H1 (cell line): ENCODE measurements around the gene TMEM86B. TPM values are rescaled to one million over a fixed set of nuclear protein-coding genes. Genes with fewer than 3 reads are reported as not detected.

Source experiments
- CTCF ChIA-PET: fragments of 300-600 bp; sonication (Branson Sonifier 250); formaldehyde crosslinking; loops from one replicate; lab custom pipeline; 2021; ENCODE audit not compliant: partially characterized antibody; lab: Charles Lee
- POLR2A ChIA-PET: fragments of 300-600 bp; sonication (Branson Sonifier 250); formaldehyde crosslinking; loops from one replicate; lab custom pipeline; 2021; ENCODE audit warnings: inconsistent platforms; ENCODE audit not compliant: partially characterized antibody; lab: Charles Lee
- DNase-seq, 2 experiments: peaks; one replicate each; pipeline versions ENCODE4 v3.0.0 to v3.0.0-alpha.2; 2010 to 2022; ENCODE audit warnings: low spot score in 2 of 2, low read depth in 1 of 2, mixed read lengths in 1 of 2
- FAIRE-seq: peaks from 2 replicates; lab custom pipeline; 2011; peaks lifted over from hg19 to GRCh38; lab: Jason Lieb, UNC
- H2AFZ ChIP-seq: 2 replicates; pipeline ENCODE4 v1.8.1; 2012; ENCODE audit warnings: low read length, inconsistent platforms
- H2AK5ac ChIP-seq: 2 replicates; pipeline ENCODE4 v1.6.1; 2013; ENCODE audit warnings: low read depth, low read length
- H2BK120ac ChIP-seq: replicated peaks from 2 replicates; pipeline ENCODE3; 2013; ENCODE audit warnings: low read depth, low read length, inconsistent platforms
- H2BK12ac ChIP-seq: 2 replicates; pipeline ENCODE4 v1.6.1; 2013; ENCODE audit warnings: low read depth, low read length
- H2BK15ac ChIP-seq: 2 replicates; pipeline ENCODE4 v1.6.1; 2013; ENCODE audit warnings: low read length
- H2BK20ac ChIP-seq: 2 replicates; pipeline ENCODE4 v1.6.1; 2013; ENCODE audit warnings: low read length
- H2BK5ac ChIP-seq: 2 replicates; pipeline ENCODE4 v1.6.1; 2013; ENCODE audit warnings: low read depth, low read length
- H3K14ac ChIP-seq: 2 replicates; pipeline ENCODE4 v1.6.1; 2013; ENCODE audit warnings: inconsistent platforms; ENCODE audit not compliant: insufficient read length
- H3K18ac ChIP-seq: 2 replicates; pipeline ENCODE4 v1.6.1; 2013; ENCODE audit warnings: low read length; ENCODE audit errors: extremely low read depth
- H3K23ac ChIP-seq: 2 replicates; pipeline ENCODE4 v1.6.1; 2013; ENCODE audit warnings: inconsistent platforms; ENCODE audit not compliant: insufficient read length
- H3K23me2 ChIP-seq: 2 replicates; pipeline ENCODE4 v1.6.1; 2013; ENCODE audit warnings: low read depth, low read length
- H3K27ac ChIP-seq: 2 replicates; pipeline ENCODE4 v1.6.1; 2011; ENCODE audit warnings: low read depth, low read length, inconsistent platforms
- H3K27me3 ChIP-seq, 4 experiments: replicated peaks in 1 of 4; 1 replicate in 1 of 4; 2 replicates in 3 of 4; pipeline versions ENCODE4 v1.6.1 to v1.8.1; 2011 to 2013; ENCODE audit warnings: low read length in 3 of 4, mild to moderate bottlenecking in 3 of 4, inconsistent platforms in 2 of 4, mixed read lengths in 2 of 4, moderate library complexity in 1 of 4; ENCODE audit not compliant: control insufficient read depth in 3 of 4, insufficient read depth in 3 of 4; ENCODE audit errors: extremely low read depth in 1 of 4
- H3K36me3 ChIP-seq, 4 experiments: 2 replicates each; pipeline versions ENCODE4 v1.6.1 to v1.8.1; 2011 to 2013; ENCODE audit warnings: mild to moderate bottlenecking in 4 of 4, low read length in 3 of 4, moderate library complexity in 2 of 4, control low read depth in 1 of 4, inconsistent platforms in 1 of 4; ENCODE audit not compliant: insufficient read depth in 4 of 4, control insufficient read depth in 2 of 4
- H3K4ac ChIP-seq: replicated peaks from 2 replicates; pipeline ENCODE3; 2013; ENCODE audit warnings: low read length, low read depth, mixed read lengths, inconsistent platforms; ENCODE audit not compliant: insufficient read length
- H3K4me1 ChIP-seq, 4 experiments: replicated peaks in 1 of 4; 1 replicate in 1 of 4; 2 replicates in 3 of 4; pipeline versions ENCODE4 v1.6.1 to v1.8.1; 2011 to 2013; ENCODE audit warnings: low read length in 3 of 4, inconsistent platforms in 2 of 4, mixed read lengths in 1 of 4; ENCODE audit not compliant: insufficient read depth in 4 of 4, control insufficient read depth in 3 of 4
- H3K4me2 ChIP-seq, 2 experiments: 2 replicates each; pipeline versions ENCODE4 v1.6.1 to v1.8.1; 2011 to 2013; ENCODE audit warnings: low read depth in 2 of 2, low read length in 2 of 2, control low read depth in 1 of 2, inconsistent platforms in 1 of 2, mild to moderate bottlenecking in 1 of 2; ENCODE audit not compliant: insufficient read depth in 1 of 2
- H3K4me3 ChIP-seq, 4 experiments: fragments of 200-600, 300-600 bp in 1 of 4; sonication (generic), shearing (Covaris generic), sonication (Bioruptor Twin) in 1 of 4; 2 replicates each; pipeline versions ENCODE4 v1.5.1 to v1.8.1; 2011 to 2016; ENCODE audit warnings: low read length in 4 of 4, low read depth in 3 of 4, control low read depth in 2 of 4, inconsistent platforms in 2 of 4, mild to moderate bottlenecking in 2 of 4, mixed read lengths in 1 of 4, moderate library complexity in 1 of 4; ENCODE audit not compliant: insufficient read depth in 2 of 4; ENCODE audit errors: extremely low read depth in 1 of 4
- H3K56ac ChIP-seq: replicated peaks from 2 replicates; pipeline ENCODE3; 2013; ENCODE audit warnings: low read depth, mild to moderate bottlenecking, mixed read lengths, low read length, inconsistent platforms; ENCODE audit not compliant: insufficient read length
- H3K79me1 ChIP-seq: 2 replicates; pipeline ENCODE4 v1.6.1; 2013; ENCODE audit warnings: low read depth, low read length, control low read depth
- H3K79me2 ChIP-seq, 2 experiments: 2 replicates each; pipeline versions ENCODE4 v1.6.1 to v1.8.1; 2012 to 2013; ENCODE audit warnings: low read length in 2 of 2, mild to moderate bottlenecking in 2 of 2, inconsistent platforms in 1 of 2; ENCODE audit not compliant: insufficient read depth in 2 of 2, control insufficient read depth in 1 of 2
- H3K9ac ChIP-seq, 4 experiments: replicated peaks in 1 of 4; 1 replicate in 1 of 4; 2 replicates in 3 of 4; pipeline versions ENCODE4 v1.6.1 to v1.8.1; 2011 to 2013; ENCODE audit warnings: low read depth in 3 of 4, low read length in 3 of 4, control low read depth in 2 of 4, mild to moderate bottlenecking in 2 of 4, moderate library complexity in 2 of 4, inconsistent platforms in 1 of 4; ENCODE audit errors: extremely low read depth in 1 of 4
- H3K9me3 ChIP-seq, 2 experiments: 2 replicates each; pipeline versions ENCODE4 v1.6.1 to v1.8.1; 2012 to 2013; ENCODE audit warnings: mild to moderate bottlenecking in 2 of 2, moderate library complexity in 2 of 2, control low read depth in 1 of 2, inconsistent platforms in 1 of 2, low read depth in 1 of 2, low read length in 1 of 2, mixed read lengths in 1 of 2; ENCODE audit not compliant: insufficient read depth in 2 of 2
- H4K20me1 ChIP-seq, 2 experiments: replicated peaks in 1 of 2; 2 replicates each; pipeline versions ENCODE3 to v1.8.1; 2011 to 2013; ENCODE audit warnings: inconsistent platforms in 2 of 2, low read length in 2 of 2, mild to moderate bottlenecking in 1 of 2; ENCODE audit not compliant: insufficient read depth in 2 of 2, control insufficient read depth in 1 of 2
- H4K5ac ChIP-seq: 2 replicates; pipeline ENCODE4 v1.6.1; 2013; ENCODE audit warnings: low read length, low read depth, mixed read lengths, inconsistent platforms; ENCODE audit not compliant: insufficient read length
- H4K8ac ChIP-seq: 2 replicates; pipeline ENCODE4 v1.8.0; 2013; ENCODE audit warnings: mild to moderate bottlenecking, moderate library complexity, low read length, inconsistent platforms; ENCODE audit not compliant: insufficient read depth; ENCODE audit errors: extremely low read depth
- H4K91ac ChIP-seq: replicated peaks from 2 replicates; pipeline ENCODE3; 2013; ENCODE audit warnings: low read length, mixed read lengths, inconsistent platforms; ENCODE audit not compliant: insufficient read length
- BCL11A ChIP-seq, 2 experiments: IDR thresholded peaks; one replicate each; pipeline ENCODE4 v1.6.1; 2011; ENCODE audit warnings: low read depth in 2 of 2, low read length in 2 of 2, mild to moderate bottlenecking in 2 of 2
- BRCA1 ChIP-seq: IDR thresholded peaks from 2 replicates; pipeline ENCODE4 v1.6.1; 2012; ENCODE audit warnings: low read depth, low read length, improper control_type of control experiment
- CBX5 ChIP-seq: fragments of 300-800, 300-1000 bp; sonication (generic); IDR thresholded peaks from 2 replicates; pipeline ENCODE4 v1.7.1; 2016; ENCODE audit warnings: antibody characterized with exemption, low read length, low read depth
- CREB1 ChIP-seq: IDR thresholded peaks from 2 replicates; pipeline ENCODE4 v1.6.1; 2012; ENCODE audit warnings: inconsistent platforms
- EP300 ChIP-seq, 2 experiments: IDR thresholded peaks; 1 replicate in 1 of 2; 2 replicates in 1 of 2; pipeline ENCODE4 v1.6.1; 2011 to 2012; ENCODE audit warnings: low read depth in 2 of 2, low read length in 2 of 2, mild to moderate bottlenecking in 2 of 2, borderline replicate concordance in 1 of 2, inconsistent platforms in 1 of 2, moderate library complexity in 1 of 2
- HDAC6 ChIP-seq: IDR thresholded peaks from one replicate; pipeline ENCODE4 v1.7.1; 2012; ENCODE audit warnings: low read depth, mild to moderate bottlenecking, inconsistent platforms, low read length, moderate library complexity
- RBBP5 ChIP-seq: IDR thresholded peaks from 2 replicates; pipeline ENCODE4 v1.7.1; 2012; ENCODE audit warnings: low read depth, mild to moderate bottlenecking, inconsistent platforms, low read length, moderate library complexity, borderline replicate concordance
- RNF2 ChIP-seq: fragments of 200-900, 300-1000 bp; sonication (generic); IDR thresholded peaks from 2 replicates; pipeline ENCODE4 v1.7.1; 2016; ENCODE audit warnings: borderline replicate concordance, low read depth, mild to moderate bottlenecking, antibody characterized with exemption, low read length; ENCODE audit not compliant: poor library complexity, severe bottlenecking; ENCODE audit errors: missing control alignments
- SP1 ChIP-seq: IDR thresholded peaks from 2 replicates; pipeline ENCODE4 v1.6.1; 2011; ENCODE audit warnings: low read depth, low read length
- TAF1 ChIP-seq: IDR thresholded peaks from 2 replicates; pipeline ENCODE4 v1.6.1; 2011; ENCODE audit warnings: mild to moderate bottlenecking, low read depth, low read length
- TCF12 ChIP-seq: IDR thresholded peaks from 2 replicates; pipeline ENCODE4 v1.6.1; 2011; ENCODE audit warnings: low read depth, mild to moderate bottlenecking, low read length
- ZNF274 ChIP-seq: IDR thresholded peaks from 2 replicates; pipeline ENCODE4 v1.7.0; 2012; ENCODE audit warnings: low read length, borderline replicate concordance; ENCODE audit errors: extremely low read depth
- WGBS, 2 experiments: shearing (Covaris generic) in 1 of 2; methylation state at CpG; one replicate each; pipeline versions ENCODE4 v1.1.6 to v1.1.7; 2013 to 2015; ENCODE audit warnings: low lambda C conversion rate in 2 of 2, mixed read lengths in 2 of 2, inconsistent platforms in 1 of 2, low coverage in 1 of 2, missing lambda C conversion rate in 1 of 2; ENCODE audit not compliant: insufficient replicate concordance in 2 of 2, insufficient coverage in 1 of 2, insufficient read length in 1 of 2; ENCODE audit errors: extremely low coverage in 1 of 2, missing lambda C conversion rate in 1 of 2; 5-methylcytosine and 5-hydroxymethylcytosine counted together
- polyA plus RNA-seq, 7 experiments: library from polyadenylated mRNA; depleted of rRNA in 3 of 7; stranded (reverse) in 5 of 7; unstranded in 2 of 7; fragments of >200 nt in 5 of 7; fragments of 200-250 nt in 2 of 7; gene quantifications; 1 replicate in 5 of 7; 2 replicates in 1 of 7; 4 replicates in 1 of 7; pipeline versions ENCODE4 v1.2.1 to v1.2.3, GENCODE V29; 2011 to 2013; ENCODE audit warnings: missing spikeins in 2 of 7, mixed read lengths in 2 of 7
- total RNA-seq: library from RNA; stranded (reverse); fragmentation: NEBNext Ultra II Directional; extraction: Animal tissue kit (Norgen Biotek cat#: 25700); gene quantifications from 2 replicates; pipeline ENCODE4 v1.2.1, GENCODE V29; 2021
- TF ChIP-seq, protein P1 (sequence below): IDR thresholded peaks from 2 replicates; pipeline ENCODE4 v1.6.1; 2012; ENCODE audit warnings: low read length, inconsistent platforms

The TMEM86B gene
- total and polyA plus RNA-seq, 2 of the 8 experiments (the other 6 are each of a cell fraction or from before 2014, with no cell fraction given), result 2.0 to 2.9 TPM

DNA sequence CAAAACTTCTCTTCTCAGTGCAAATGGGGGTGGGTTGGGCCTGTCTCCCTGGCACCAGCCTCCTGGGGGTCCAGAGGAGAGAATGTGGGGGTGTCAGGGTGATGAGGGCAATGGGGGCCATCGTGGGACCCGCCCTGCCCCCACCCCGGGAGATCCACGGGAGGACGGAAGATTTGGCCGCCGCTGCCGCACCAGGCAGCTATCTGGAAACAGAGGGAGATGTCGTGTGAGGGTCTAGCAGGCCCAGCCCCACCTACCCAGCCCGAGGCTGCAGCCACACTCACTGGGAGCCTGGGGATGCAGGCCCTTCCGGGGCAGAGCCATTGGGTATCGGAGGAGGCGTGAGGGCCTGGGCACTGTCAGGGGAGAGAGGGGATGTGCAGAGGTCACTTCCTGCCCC is 1.8 kb upstream of the TMEM86B start:
- Histone ChIP-seq H3K4me1 (no peaks in the 10 kb centered on the region), H2BK5ac (no peak overlapping the region), H2AK5ac (no peak overlapping the region), H4K20me1 (peaks cover 1 to 23% of the 10 kb centered on the region in 2 experiments), H2BK120ac (no peak overlapping the region), H3K56ac (no peak overlapping the region), H2BK12ac (no peak overlapping the region), H3K23me2 (no peaks in the 10 kb centered on the region), H3K79me1 (no peaks in the 10 kb centered on the region; the same call in 1 of the 2 replicates), H3K27ac (no peak overlapping the region), H3K36me3 (peaks cover 7 to 23% (median 16%) of the 10 kb centered on the region in 4 experiments; a peak in 6 of 8 replicates), H3K79me2 (no peaks in the 10 kb centered on the region), H3K23ac (no peak overlapping the region), H3K9ac (no peak overlapping the region), H2AFZ (no peak overlapping the region), H4K91ac (no peak overlapping the region), H3K18ac (no peak overlapping the region), H3K9me3 (no peaks in the 10 kb centered on the region), H3K4me2 (no peak overlapping the region), H2BK20ac (no peak overlapping the region), H4K5ac (no peak overlapping the region), H2BK15ac (no peak overlapping the region), H3K4me3 (no peak overlapping the region), H3K4ac (no peak overlapping the region), H4K8ac (no peak overlapping the region), H3K27me3 (no peaks in the 10 kb centered on the region), H3K14ac (no peak overlapping the region)
- DNase-seq, result no peak
- ChIA-PET CTCF (no interaction called here), POLR2A (interaction anchor here (0.8 kb wide), 1 partner anchor 16 kb away, joined by 3 read pairs; no protein-coding TSS in a partner anchor)
- FAIRE-seq, result no peak
- WGBS, 2 experiments, result 87% methylated on average over 9 of the region's 13 CpGs; no CpG with 5 or more reads in 1 of the 2 experiments
- TF ChIP-seq CREB1, result no peak
- no peak for TF ChIP-seq HDAC6
- TF ChIP-seq BRCA1, result no peak
- no peak for TF ChIP-seq BCL11A (IDR thresholded peaks at IDR 0.05; ENCODE audit: low read depth in 2 of 2, low read length in 2 of 2)
- TF ChIP-seq ZNF274, result no peak
- TF ChIP-seq TAF1, result no peak
- no peak for TF ChIP-seq RBBP5
- no peak for TF ChIP-seq EP300 (IDR thresholded peaks at IDR 0.05; ENCODE audit: borderline replicate concordance in 1 of 2, low read depth in 2 of 2, low read length in 2 of 2)
- TF ChIP-seq TCF12, result no peak
- no peak for TF ChIP-seq SP1
- TF ChIP-seq RNF2, result no peak
- TF ChIP-seq, protein P1, sequence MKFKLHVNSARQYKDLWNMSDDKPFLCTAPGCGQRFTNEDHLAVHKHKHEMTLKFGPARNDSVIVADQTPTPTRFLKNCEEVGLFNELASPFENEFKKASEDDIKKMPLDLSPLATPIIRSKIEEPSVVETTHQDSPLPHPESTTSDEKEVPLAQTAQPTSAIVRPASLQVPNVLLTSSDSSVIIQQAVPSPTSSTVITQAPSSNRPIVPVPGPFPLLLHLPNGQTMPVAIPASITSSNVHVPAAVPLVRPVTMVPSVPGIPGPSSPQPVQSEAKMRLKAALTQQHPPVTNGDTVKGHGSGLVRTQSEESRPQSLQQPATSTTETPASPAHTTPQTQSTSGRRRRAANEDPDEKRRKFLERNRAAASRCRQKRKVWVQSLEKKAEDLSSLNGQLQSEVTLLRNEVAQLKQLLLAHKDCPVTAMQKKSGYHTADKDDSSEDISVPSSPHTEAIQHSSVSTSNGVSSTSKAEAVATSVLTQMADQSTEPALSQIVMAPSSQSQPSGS, result no peak
- TF ChIP-seq CBX5, result no peak
